ENCODE measurements around the gene TLE3. TPM values are rescaled to one million over a fixed set of nuclear protein-coding genes. Genes with fewer than 3 reads are reported as not detected.

Gene TLE3
- total RNA-seq, 1 donor from 2014 or later = 45.4 TPM

GRCh38 chr15:70020229-70020628 lies 77.5 kb downstream of the TLE3 start:
- DNase-seq (ENCODE audit: low read depth) (no peak), FAIRE-seq (no peak)
- Mint-ChIP-seq H3K4me1 (ENCODE audit: low read depth, unreplicated experiment) (peaks cover 19% of the 10 kb centered on the region), H3K9me3 (ENCODE audit: unreplicated experiment) (peaks cover 8% of the 10 kb centered on the region), H3K27ac (ENCODE audit: unreplicated experiment) (no peak overlapping the region), H3K27me3 (ENCODE audit: low read depth, unreplicated experiment) (peaks cover 65% of the 10 kb centered on the region), H3K36me3 (ENCODE audit: low read depth, unreplicated experiment) (peaks cover 3% of the 10 kb centered on the region), H3K4me3 (ENCODE audit: unreplicated experiment) (no peak overlapping the region)
- Histone ChIP-seq H3K36me3 (ENCODE audit: insufficient read depth, low read length) (no peaks in the 10 kb centered on the region), H3K9ac (ENCODE audit: low read length) (no peak overlapping the region), H2AFZ (ENCODE audit: low read depth, low read length) (no peak overlapping the region), H3K27ac (ENCODE audit: low read depth, low read length) (no peak overlapping the region), H3K4me3 (ENCODE audit: insufficient read depth, low read depth, low read length) (no peak overlapping the region), H3K4me2 (ENCODE audit: low read length) (no peak overlapping the region), H3K9me3 (ENCODE audit: insufficient read depth, low read depth, low read length) (no peaks in the 10 kb centered on the region), H3K27me3 (ENCODE audit: insufficient read depth, low read length) (peaks cover 22% of the 10 kb centered on the region), H3K4me1 (ENCODE audit: insufficient read depth, low read length) (peaks cover 16% of the 10 kb centered on the region), H3K79me2 (ENCODE audit: insufficient read depth, low read length) (no peaks in the 10 kb centered on the region), H4K20me1 (ENCODE audit: insufficient read depth, low read length) (no peaks in the 10 kb centered on the region)
- TF ChIP-seq, protein P1, sequence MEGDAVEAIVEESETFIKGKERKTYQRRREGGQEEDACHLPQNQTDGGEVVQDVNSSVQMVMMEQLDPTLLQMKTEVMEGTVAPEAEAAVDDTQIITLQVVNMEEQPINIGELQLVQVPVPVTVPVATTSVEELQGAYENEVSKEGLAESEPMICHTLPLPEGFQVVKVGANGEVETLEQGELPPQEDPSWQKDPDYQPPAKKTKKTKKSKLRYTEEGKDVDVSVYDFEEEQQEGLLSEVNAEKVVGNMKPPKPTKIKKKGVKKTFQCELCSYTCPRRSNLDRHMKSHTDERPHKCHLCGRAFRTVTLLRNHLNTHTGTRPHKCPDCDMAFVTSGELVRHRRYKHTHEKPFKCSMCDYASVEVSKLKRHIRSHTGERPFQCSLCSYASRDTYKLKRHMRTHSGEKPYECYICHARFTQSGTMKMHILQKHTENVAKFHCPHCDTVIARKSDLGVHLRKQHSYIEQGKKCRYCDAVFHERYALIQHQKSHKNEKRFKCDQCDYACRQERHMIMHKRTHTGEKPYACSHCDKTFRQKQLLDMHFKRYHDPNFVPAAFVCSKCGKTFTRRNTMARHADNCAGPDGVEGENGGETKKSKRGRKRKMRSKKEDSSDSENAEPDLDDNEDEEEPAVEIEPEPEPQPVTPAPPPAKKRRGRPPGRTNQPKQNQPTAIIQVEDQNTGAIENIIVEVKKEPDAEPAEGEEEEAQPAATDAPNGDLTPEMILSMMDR (IDR thresholded peaks at IDR 0.05; ENCODE audit: insufficient read depth, low read depth, low read length) = no peak
- TF ChIP-seq EZH2 (IDR thresholded peaks at IDR 0.05; ENCODE audit: insufficient read depth, low read length) = no peak

GRCh38 chr15:70018646-70019600 lies 78.8 kb downstream of the TLE3 start:
- peaks cover 3% of the 10 kb centered on the region for H3K36me3 Mint-ChIP-seq (ENCODE audit: low read depth, unreplicated experiment)
- no peak overlapping the region for H3K4me3 Mint-ChIP-seq (ENCODE audit: unreplicated experiment)
- Histone ChIP-seq H2AFZ (ENCODE audit: low read depth, low read length) (no peak overlapping the region), H3K9me3 (ENCODE audit: insufficient read depth, low read depth, low read length) (no peaks in the 10 kb centered on the region), H3K4me2 (ENCODE audit: low read length) (no peak overlapping the region), H3K36me3 (ENCODE audit: insufficient read depth, low read length) (no peaks in the 10 kb centered on the region), H3K4me1 (ENCODE audit: insufficient read depth, low read length) (peaks cover 12% of the 10 kb centered on the region), H3K27ac (ENCODE audit: low read depth, low read length) (no peak overlapping the region), H3K9ac (ENCODE audit: low read length) (no peak overlapping the region), H3K4me3 (ENCODE audit: insufficient read depth, low read depth, low read length) (no peak overlapping the region), H3K27me3 (ENCODE audit: insufficient read depth, low read length) (peaks cover 26% of the 10 kb centered on the region), H4K20me1 (ENCODE audit: insufficient read depth, low read length) (no peaks in the 10 kb centered on the region), H3K79me2 (ENCODE audit: insufficient read depth, low read length) (no peaks in the 10 kb centered on the region)
- no peak for DNase-seq (ENCODE audit: low read depth)
- H3K9me3 Mint-ChIP-seq (ENCODE audit: unreplicated experiment) = peaks cover 8% of the 10 kb centered on the region
- no peak for TF ChIP-seq EZH2 (IDR thresholded peaks at IDR 0.05; ENCODE audit: insufficient read depth, low read length)
- TF ChIP-seq, protein P1 (IDR thresholded peaks at IDR 0.05; ENCODE audit: insufficient read depth, low read depth, low read length) = no peak
- H3K27me3 Mint-ChIP-seq (ENCODE audit: low read depth, unreplicated experiment) = peaks cover 66% of the 10 kb centered on the region
- FAIRE-seq = no peak
- H3K4me1 Mint-ChIP-seq (ENCODE audit: low read depth, unreplicated experiment) = peaks cover 13% of the 10 kb centered on the region
- no peak overlapping the region for H3K27ac Mint-ChIP-seq (ENCODE audit: unreplicated experiment)

- FAIRE-seq = no peak
- TF ChIP-seq, protein P1 (IDR thresholded peaks at IDR 0.05; ENCODE audit: insufficient read depth, low read depth, low read length) = no peak
- no peak for TF ChIP-seq EZH2 (IDR thresholded peaks at IDR 0.05; ENCODE audit: insufficient read depth, low read length)
These were observed 79.9 kb downstream of the TLE3 start for GRCh38 chr15:70017801-70018200.

More at GRCh38 chr15:70017801-70018200, 79.9 kb downstream of the TLE3 start:
- H3K27ac Mint-ChIP-seq (ENCODE audit: unreplicated experiment) = no peak overlapping the region
- H4K20me1 ChIP-seq (ENCODE audit: insufficient read depth, low read length) = no peaks in the 10 kb centered on the region
- no peaks in the 10 kb centered on the region for H3K36me3 ChIP-seq (ENCODE audit: insufficient read depth, low read length)
- no peaks in the 10 kb centered on the region for H3K79me2 ChIP-seq (ENCODE audit: insufficient read depth, low read length)
- H3K27me3 ChIP-seq (ENCODE audit: insufficient read depth, low read length) = peaks cover 30% of the 10 kb centered on the region
- no peak overlapping the region for H3K4me3 ChIP-seq (ENCODE audit: insufficient read depth, low read depth, low read length)
- H3K9ac ChIP-seq (ENCODE audit: low read length) = no peak overlapping the region
- H3K9me3 ChIP-seq (ENCODE audit: insufficient read depth, low read depth, low read length) = no peaks in the 10 kb centered on the region
- peaks cover 3% of the 10 kb centered on the region for H3K36me3 Mint-ChIP-seq (ENCODE audit: low read depth, unreplicated experiment)
- H3K4me2 ChIP-seq (ENCODE audit: low read length) = no peak overlapping the region
- H3K4me3 Mint-ChIP-seq (ENCODE audit: unreplicated experiment) = no peak overlapping the region
- no peak for DNase-seq (ENCODE audit: low read depth)
- H3K9me3 Mint-ChIP-seq (ENCODE audit: unreplicated experiment) = peaks cover 8% of the 10 kb centered on the region
- peaks cover 73% of the 10 kb centered on the region for H3K27me3 Mint-ChIP-seq (ENCODE audit: low read depth, unreplicated experiment)
- peaks cover 3% of the 10 kb centered on the region for H3K4me1 Mint-ChIP-seq (ENCODE audit: low read depth, unreplicated experiment)
- H3K4me1 ChIP-seq (ENCODE audit: insufficient read depth, low read length) = peaks cover under 1% of the 10 kb centered on the region
- H3K27ac ChIP-seq (ENCODE audit: low read depth, low read length) = no peak overlapping the region
- no peak overlapping the region for H2AFZ ChIP-seq (ENCODE audit: low read depth, low read length)

Measured in astrocyte (in vitro differentiated cells and primary cell).